CD4-positive, CD25-positive, alpha-beta regulatory T cell (primary cell): Measurements from ENCODE around the gene CAMKK2. TPM values are rescaled to one million over a fixed set of nuclear protein-coding genes. Genes with fewer than 3 reads are reported as not detected.
"Not testable (repeated sequence)": the region's sequence is repeated elsewhere in the genome, so short reads cannot be mapped to it uniquely, and the experiment has no call there.

Source experiments
- ATAC-seq, 2 donors: fragments of 150-1000 bp; cut with Tn5 transposase; one replicate each; pipeline ENCODE4 v1.10.0; 2021; ENCODE audit warnings: low read depth in 2 of 2, moderate number of reproducible peaks in 2 of 2, moderate library complexity in 1 of 2
- DNase-seq, 3 donors: peaks; one replicate each; pipeline versions ENCODE4 v3.0.0 to v3.0.0-alpha.2; 2012 to 2022; ENCODE audit warnings: mixed read lengths in 1 of 3
- H3K27ac ChIP-seq: one replicate; pipeline ENCODE4 v1.7.0; 2013; ENCODE audit warnings: mild to moderate bottlenecking, low read length; ENCODE audit not compliant: insufficient read depth, poor library complexity, severe bottlenecking
- H3K27me3 ChIP-seq: one replicate; pipeline ENCODE4 v1.7.0; 2013; ENCODE audit warnings: low read length; ENCODE audit not compliant: control insufficient read depth, insufficient read depth
- H3K36me3 ChIP-seq: one replicate; pipeline ENCODE4 v1.7.0; 2013; ENCODE audit warnings: mild to moderate bottlenecking, low read length, moderate library complexity; ENCODE audit not compliant: control insufficient read depth, insufficient read depth
- H3K4me1 ChIP-seq: 2 replicates; pipeline ENCODE4 v1.7.0; 2013; ENCODE audit warnings: mild to moderate bottlenecking, low read length; ENCODE audit not compliant: insufficient read depth, control insufficient read depth, poor library complexity, severe bottlenecking
- H3K4me3 ChIP-seq: one replicate; pipeline ENCODE4 v1.7.0; 2013; ENCODE audit warnings: low read depth, mild to moderate bottlenecking, low read length, moderate library complexity
- H3K9me3 ChIP-seq, 2 experiments: 1 replicate in 1 of 2; 2 replicates in 1 of 2; pipeline ENCODE4 v1.7.0; 2013; ENCODE audit warnings: low read length in 2 of 2, mild to moderate bottlenecking in 1 of 2, moderate library complexity in 1 of 2; ENCODE audit not compliant: control insufficient read depth in 2 of 2
- H3K27ac Mint-ChIP-seq, 3 donors: one replicate each; pipeline ENCODE4 v1.8.0; 2020 to 2022; ENCODE audit warnings: mild to moderate bottlenecking in 3 of 3, mixed read lengths in 3 of 3, moderate library complexity in 2 of 3
- H3K27me3 Mint-ChIP-seq: one replicate; pipeline ENCODE4 v1.8.0; 2022; ENCODE audit warnings: mild to moderate bottlenecking, mixed read lengths
- H3K36me3 Mint-ChIP-seq: one replicate; pipeline ENCODE4 v1.8.0; 2020; ENCODE audit warnings: mixed read lengths
- H3K4me1 Mint-ChIP-seq, 4 donors: one replicate each; pipeline ENCODE4 v1.8.0; 2020 to 2022; ENCODE audit warnings: mixed read lengths in 4 of 4, mild to moderate bottlenecking in 1 of 4
- H3K4me3 Mint-ChIP-seq, 4 donors: one replicate each; pipeline ENCODE4 v1.8.0; 2020 to 2022; ENCODE audit warnings: mild to moderate bottlenecking in 4 of 4, mixed read lengths in 4 of 4, moderate library complexity in 3 of 4
- H3K9me3 Mint-ChIP-seq, 7 donors: one replicate each; pipeline ENCODE4 v1.8.0; 2020 to 2022; ENCODE audit warnings: mixed read lengths in 7 of 7, mild to moderate bottlenecking in 3 of 7, moderate library complexity in 2 of 7
- polyA plus RNA-seq, 4 donors: library from polyadenylated mRNA; unstranded; fragments of 300-500 nt; fragmentation: Illumina TruSeq; gene quantifications; one replicate each; pipeline ENCODE4 v1.2.3, GENCODE V29; 2021
- total RNA-seq: library from RNA; stranded (reverse); gene quantifications from one replicate; pipeline ENCODE4 v1.2.3, GENCODE V29; 2022

Gene CAMKK2
- total and polyA plus RNA-seq, 5 donors from 2014 or later, result 9.6 to 15.2 (median 12.1) TPM

- H3K27me3 ChIP-seq, H3K9me3 Mint-ChIP-seq, H3K27me3 Mint-ChIP-seq, H3K9me3 ChIP-seq, H3K27ac Mint-ChIP-seq, H3K36me3 ChIP-seq, ATAC-seq, H3K36me3 Mint-ChIP-seq, DNase-seq, H3K4me1 ChIP-seq, H3K4me3 ChIP-seq, H3K4me1 Mint-ChIP-seq, H3K27ac ChIP-seq, H3K4me3 Mint-ChIP-seq: not testable (repeated sequence)
Observed at GRCh38 chr12:121282910-121283309, 13.6 kb downstream of the CAMKK2 start.

DNA sequence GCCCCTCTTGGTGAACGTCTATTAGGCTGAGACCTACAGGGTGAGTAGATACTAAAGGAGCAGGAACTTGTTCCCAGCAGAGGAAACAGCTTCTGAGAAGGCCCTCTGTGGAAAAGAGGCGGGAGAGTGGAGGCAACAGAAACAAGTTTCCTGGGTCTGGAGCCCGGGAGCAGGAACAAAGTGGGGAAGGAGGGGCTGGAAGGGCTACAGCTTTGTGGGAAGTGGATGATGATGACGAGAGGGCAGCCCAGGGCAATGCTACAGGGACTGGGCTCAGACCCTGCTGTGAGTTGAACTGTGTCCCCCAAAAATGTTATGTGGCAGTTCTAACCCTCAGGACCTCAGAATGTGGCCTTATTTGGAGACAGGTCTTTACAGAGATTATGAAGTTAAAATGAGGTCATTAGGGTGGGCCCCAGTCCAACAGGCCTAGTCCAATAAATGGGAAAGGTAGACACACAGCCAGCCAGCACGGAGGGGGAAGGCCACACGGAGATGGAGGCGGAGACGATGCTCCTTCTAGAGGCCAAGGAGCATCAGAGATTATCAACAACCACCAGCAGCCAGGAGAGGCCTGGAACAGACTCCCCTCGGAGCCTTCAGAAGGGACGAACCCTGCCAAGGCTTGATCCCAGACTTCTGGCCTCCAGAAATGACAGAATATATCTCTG lies 14.3 kb downstream of the CAMKK2 start:
- Histone ChIP-seq H3K4me1 (no peaks in the 10 kb centered on the region), H3K4me3 (no peak overlapping the region), H3K27ac (no peak overlapping the region), H3K9me3 (no peaks in the 10 kb centered on the region), H3K27me3 (no peaks in the 10 kb centered on the region), H3K36me3 (no peaks in the 10 kb centered on the region)
- H3K27ac Mint-ChIP-seq, result no peak overlapping the region
- no peak overlapping the region for H3K4me3 Mint-ChIP-seq
- no peaks in the 10 kb centered on the region for H3K9me3 Mint-ChIP-seq
- H3K36me3 Mint-ChIP-seq, result peaks cover 3% of the 10 kb centered on the region
- no peaks in the 10 kb centered on the region for H3K27me3 Mint-ChIP-seq
- ATAC-seq, result no peak
- peaks cover 0 to 9% (median 3%) of the 10 kb centered on the region in 4 donors for H3K4me1 Mint-ChIP-seq
- DNase-seq, result no peak

- not testable (repeated sequence) for H3K27ac Mint-ChIP-seq, DNase-seq, H3K4me1 Mint-ChIP-seq, H3K27ac ChIP-seq, H3K4me3 Mint-ChIP-seq, H3K9me3 ChIP-seq, H3K4me1 ChIP-seq, H3K36me3 ChIP-seq, H3K27me3 Mint-ChIP-seq, H3K9me3 Mint-ChIP-seq, H3K36me3 Mint-ChIP-seq, ATAC-seq, H3K27me3 ChIP-seq, H3K4me3 ChIP-seq
Observed at GRCh38 chr12:121281116-121281515, 15.4 kb downstream of the CAMKK2 start.

DNA sequence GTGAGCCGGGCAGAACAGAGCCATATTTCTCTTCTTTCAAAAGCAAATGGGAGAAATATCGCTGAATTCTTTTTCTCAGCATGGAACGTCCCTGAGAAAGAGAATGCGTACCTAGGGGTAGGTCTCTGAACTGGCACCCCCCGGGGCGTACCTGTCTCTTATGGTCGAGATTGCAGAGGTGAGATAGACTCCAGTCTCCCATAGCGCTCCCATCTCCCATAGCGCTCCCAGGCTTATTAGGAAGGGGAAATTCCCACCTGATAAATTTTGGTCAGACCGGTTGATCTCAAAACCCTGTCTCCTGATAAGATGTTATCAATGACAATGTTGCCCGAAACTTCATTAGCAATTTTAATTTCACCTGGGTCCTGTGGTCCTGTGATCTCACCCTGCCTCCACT lies 16.0 kb downstream of the CAMKK2 start:
- ATAC-seq, result not testable (repeated sequence)

DNA sequence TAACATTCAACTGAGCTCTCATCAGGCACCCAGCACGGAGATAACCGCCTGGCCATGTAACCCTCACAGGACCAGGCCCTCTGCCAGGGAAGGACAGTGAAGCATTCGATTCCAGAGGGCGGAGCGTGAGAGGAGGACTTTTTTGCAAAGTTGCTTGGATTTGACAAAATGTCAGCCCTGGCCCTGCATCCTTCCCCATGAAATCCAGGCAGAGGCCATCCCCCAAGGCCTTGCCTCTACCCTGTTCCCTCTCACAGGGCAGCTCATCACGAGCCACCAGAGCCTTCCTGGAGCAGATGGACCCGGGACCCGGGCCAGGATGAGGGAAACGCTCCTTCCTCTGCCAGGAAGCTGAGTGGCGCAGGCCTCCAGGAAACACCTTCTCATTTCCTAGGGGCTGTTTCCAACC lies 17.0 kb downstream of the CAMKK2 start:
- H3K27me3 ChIP-seq, result no peaks in the 10 kb centered on the region
- no peaks in the 10 kb centered on the region for H3K9me3 Mint-ChIP-seq
- H3K9me3 ChIP-seq, result no peaks in the 10 kb centered on the region
- peaks cover 3% of the 10 kb centered on the region for H3K36me3 Mint-ChIP-seq
- H3K4me3 ChIP-seq, result no peak overlapping the region
- H3K27me3 Mint-ChIP-seq, result no peaks in the 10 kb centered on the region
- H3K4me1 ChIP-seq, result no peaks in the 10 kb centered on the region
- H3K27ac Mint-ChIP-seq, result no peak overlapping the region
- no peak overlapping the region for H3K27ac ChIP-seq
- DNase-seq (no peak), ATAC-seq (no peak)
- no peak overlapping the region for H3K4me3 Mint-ChIP-seq
- peaks cover 0 to 9% (median 3%) of the 10 kb centered on the region in 4 donors for H3K4me1 Mint-ChIP-seq
- H3K36me3 ChIP-seq, result no peaks in the 10 kb centered on the region

More for the DNA sequence above, 16.0 kb downstream of the CAMKK2 start:
- not testable (repeated sequence) for H3K4me1 ChIP-seq, H3K36me3 Mint-ChIP-seq, H3K9me3 Mint-ChIP-seq, DNase-seq, H3K36me3 ChIP-seq, H3K27me3 Mint-ChIP-seq, H3K9me3 ChIP-seq, H3K4me3 ChIP-seq, H3K4me1 Mint-ChIP-seq, H3K4me3 Mint-ChIP-seq, H3K27ac ChIP-seq, H3K27me3 ChIP-seq
- H3K27ac Mint-ChIP-seq, result peak overlapping the region in 1 of 3 donors; percentile 88

DNA sequence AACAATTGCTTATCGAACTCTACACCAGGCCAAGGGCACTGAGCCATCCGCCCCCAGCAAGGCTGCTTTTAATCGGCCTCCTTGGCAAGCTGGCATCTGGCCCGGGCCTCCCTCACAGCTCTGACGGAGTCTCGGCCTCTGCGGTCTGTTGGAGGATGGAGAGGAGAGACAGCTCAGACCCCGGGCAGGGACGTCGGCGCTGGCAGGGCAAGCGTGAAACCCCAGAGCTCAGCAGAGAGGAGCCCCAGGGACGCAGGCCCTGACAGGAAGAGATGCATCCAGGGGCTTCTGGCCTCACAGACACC lies 17.5 kb downstream of the CAMKK2 start:
- Histone ChIP-seq H3K27ac (no peak overlapping the region), H3K4me3 (no peak overlapping the region), H3K4me1 (no peaks in the 10 kb centered on the region), H3K36me3 (no peaks in the 10 kb centered on the region), H3K9me3 (no peaks in the 10 kb centered on the region), H3K27me3 (no peaks in the 10 kb centered on the region)
- H3K4me1 Mint-ChIP-seq, result peaks cover 0 to 9% (median 3%) of the 10 kb centered on the region in 4 donors
- no peaks in the 10 kb centered on the region for H3K9me3 Mint-ChIP-seq
- H3K27me3 Mint-ChIP-seq, result no peaks in the 10 kb centered on the region
- DNase-seq (no peak), ATAC-seq (no peak)
- H3K4me3 Mint-ChIP-seq, result no peak overlapping the region
- no peak overlapping the region for H3K27ac Mint-ChIP-seq
- H3K36me3 Mint-ChIP-seq, result peaks cover 3% of the 10 kb centered on the region

DNA sequence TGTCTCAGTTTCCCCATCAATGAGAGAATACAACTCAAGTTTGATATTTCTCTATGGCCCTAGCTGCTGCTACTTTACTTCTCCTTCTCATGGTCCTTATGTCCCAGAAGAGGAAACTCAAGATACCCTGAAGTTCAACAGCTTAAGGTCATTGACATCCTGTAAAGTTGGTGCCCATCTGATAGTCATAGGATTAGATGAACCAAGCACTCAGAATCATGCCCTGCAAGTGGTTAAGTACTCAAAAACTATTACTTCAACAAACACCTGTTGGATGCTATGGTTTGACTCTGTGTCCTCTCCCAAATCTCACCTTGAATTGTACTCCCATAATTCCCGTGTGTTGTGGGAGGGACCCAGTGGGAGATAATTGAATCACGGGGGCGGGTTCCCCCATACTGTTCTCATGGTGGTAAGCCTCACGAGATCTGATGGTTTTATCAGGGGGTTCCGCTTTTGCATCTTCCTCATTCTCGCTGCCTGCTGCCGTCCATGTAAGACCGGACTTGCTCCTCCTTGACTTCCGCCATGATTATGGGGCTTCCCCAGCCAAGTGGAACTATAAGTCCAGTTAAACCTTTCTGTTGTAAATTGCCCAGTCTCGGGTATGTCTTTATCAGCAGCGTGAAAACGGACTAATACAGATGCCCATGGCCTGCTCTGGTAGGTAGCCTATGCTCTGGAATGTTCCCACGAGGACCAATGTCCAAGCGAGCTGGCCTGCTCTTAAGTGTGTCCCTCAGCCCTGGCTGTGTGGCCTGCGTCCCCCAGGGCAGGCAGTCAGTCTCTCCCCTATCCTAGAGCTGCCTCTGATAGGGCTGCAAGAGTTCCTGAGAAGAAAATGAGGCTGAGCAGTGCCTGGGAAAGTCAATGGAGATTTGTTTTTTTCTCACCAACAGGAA lies 18.1 kb downstream of the CAMKK2 start:
- H3K27me3 Mint-ChIP-seq, result no peaks in the 10 kb centered on the region
- no peak for ATAC-seq
- Histone ChIP-seq H3K27me3 (no peaks in the 10 kb centered on the region), H3K27ac (no peak overlapping the region), H3K36me3 (no peaks in the 10 kb centered on the region), H3K4me1 (no peaks in the 10 kb centered on the region), H3K4me3 (no peak overlapping the region), H3K9me3 (no peaks in the 10 kb centered on the region)
- H3K9me3 Mint-ChIP-seq, result no peaks in the 10 kb centered on the region
- peaks cover 3% of the 10 kb centered on the region for H3K36me3 Mint-ChIP-seq
- no peak overlapping the region for H3K4me3 Mint-ChIP-seq
- no peak for DNase-seq
- H3K27ac Mint-ChIP-seq, result no peak overlapping the region
- H3K4me1 Mint-ChIP-seq, result peaks cover 0 to 9% (median 2%) of the 10 kb centered on the region in 4 donors

GRCh38 chr12:121277374-121277759 lies 19.1 kb downstream of the CAMKK2 start:
- peaks cover 0 to 9% (median 5%) of the 10 kb centered on the region in 4 donors for H3K4me1 Mint-ChIP-seq
- H3K4me3 Mint-ChIP-seq, result no peak overlapping the region
- no peak for ATAC-seq
- Histone ChIP-seq H3K4me3 (no peak overlapping the region), H3K27ac (no peak overlapping the region), H3K4me1 (no peaks in the 10 kb centered on the region), H3K27me3 (no peaks in the 10 kb centered on the region), H3K9me3 (no peaks in the 10 kb centered on the region), H3K36me3 (no peaks in the 10 kb centered on the region)
- peaks cover 10% of the 10 kb centered on the region for H3K36me3 Mint-ChIP-seq
- no peaks in the 10 kb centered on the region for H3K9me3 Mint-ChIP-seq
- no peaks in the 10 kb centered on the region for H3K27me3 Mint-ChIP-seq
- no peak for DNase-seq
- no peak overlapping the region for H3K27ac Mint-ChIP-seq
